Measurements from ENCODE around the gene MYBBP1A.

Gene MYBBP1A

GRCh38 chr17:4534515-4534914 lies 20.7 kb downstream of the MYBBP1A start:
- DNase-seq, result no peak

- no peak for DNase-seq
These were observed 21.4 kb downstream of the MYBBP1A start for GRCh38 chr17:4533523-4534504.

GRCh38 chr17:4532860-4533522 lies 22.2 kb downstream of the MYBBP1A start:
- no peak for DNase-seq

GRCh38 chr17:4531988-4532736 lies 23.0 kb downstream of the MYBBP1A start:
- no peak for DNase-seq

- DNase-seq, result no peak
These were observed 24.1 kb downstream of the MYBBP1A start for GRCh38 chr17:4530799-4531730.

- no peak for DNase-seq
These were observed 25.5 kb downstream of the MYBBP1A start for GRCh38 chr17:4529533-4530152.

GRCh38 chr17:4527566-4528125 lies 27.5 kb downstream of the MYBBP1A start:
- DNase-seq, result no peak

GRCh38 chr17:4527134-4527533 lies 28.1 kb downstream of the MYBBP1A start:
- no peak for DNase-seq

GRCh38 chr17:4525691-4526397 lies 29.3 kb downstream of the MYBBP1A start:
- DNase-seq, result no peak

- DNase-seq, result no peak
These were observed 31.2 kb downstream of the MYBBP1A start for GRCh38 chr17:4523946-4524345.

- DNase-seq, result no peak
These were observed 32.5 kb downstream of the MYBBP1A start for GRCh38 chr17:4522661-4523060.

GRCh38 chr17:4520894-4521600 lies 34.1 kb downstream of the MYBBP1A start:
- no peak for DNase-seq

- no peak for DNase-seq
These were observed 34.9 kb downstream of the MYBBP1A start for GRCh38 chr17:4520060-4520893.

- DNase-seq, result no peak
These were observed 35.8 kb downstream of the MYBBP1A start for GRCh38 chr17:4519361-4519788.

GRCh38 chr17:4518901-4519300 lies 36.3 kb downstream of the MYBBP1A start:
- no peak for DNase-seq

GRCh38 chr17:4516735-4517134 lies 38.4 kb downstream of the MYBBP1A start:
- DNase-seq, result no peak

- no peak for DNase-seq
These were observed 39.7 kb downstream of the MYBBP1A start for GRCh38 chr17:4515501-4515900.

GRCh38 chr17:4514779-4515178 lies 40.4 kb downstream of the MYBBP1A start:
- no peak for DNase-seq

- no peak for DNase-seq
These were observed 41.0 kb downstream of the MYBBP1A start for GRCh38 chr17:4514206-4514605.
